ENCODE results near the gene AKT3.

- TF ChIP-seq EZH2 (IDR thresholded peaks at IDR 0.05; ENCODE audit: borderline replicate concordance), result no peak
- TF ChIP-seq CTCF (IDR thresholded peaks at IDR 0.05; ENCODE audit: poor library complexity), result no peak
- no peak for TF ChIP-seq EZH2phosphoT487 (IDR thresholded peaks at IDR 0.05; ENCODE audit: low read depth, severe bottlenecking, unreplicated experiment)
Observed at GRCh38 chr1:243568793-243569192, 281.2 kb downstream of the AKT3 start.
